ENCODE measurements around the gene TDRD7.

- TF ChIP-seq CHD7 (IDR thresholded peaks at IDR 0.05; ENCODE audit: insufficient replicate concordance, low read length) (no peak), POU5F1 (IDR thresholded peaks at IDR 0.05; ENCODE audit: low read depth, low read length) (no peak), TAF1 (IDR thresholded peaks at IDR 0.05; ENCODE audit: low read depth, low read length) (no peak), TCF12 (IDR thresholded peaks at IDR 0.05; ENCODE audit: low read depth, low read length) (no peak), RFX5 (IDR thresholded peaks at IDR 0.05; ENCODE audit: borderline replicate concordance, low read depth, low read length) (no peak), POLR2AphosphoS5 (IDR thresholded peaks at IDR 0.05; ENCODE audit: low read depth, low read length) (no peak)
Observed at GRCh38 chr9:97470076-97470475, 58.2 kb downstream of the TDRD7 start.

All from H1 (cell line).